HEK293 (cell line): Measurements from ENCODE around the gene C17orf100.

Experiments used
- ZNF416 ChIP-seq: fragments of 450-650 bp; formaldehyde crosslinking; IDR thresholded peaks from 2 replicates; pipeline ENCODE4 v1.5.1; 2016; ENCODE audit warnings: missing biosample characterization, missing genetic modification characterization
- ZNF426 ChIP-seq: fragments of 450-650 bp; formaldehyde crosslinking; IDR thresholded peaks from 2 replicates; pipeline ENCODE4 v1.5.1; 2017; ENCODE audit warnings: missing biosample characterization, missing genetic modification characterization, mild to moderate bottlenecking, inconsistent platforms, moderate library complexity

DNA sequence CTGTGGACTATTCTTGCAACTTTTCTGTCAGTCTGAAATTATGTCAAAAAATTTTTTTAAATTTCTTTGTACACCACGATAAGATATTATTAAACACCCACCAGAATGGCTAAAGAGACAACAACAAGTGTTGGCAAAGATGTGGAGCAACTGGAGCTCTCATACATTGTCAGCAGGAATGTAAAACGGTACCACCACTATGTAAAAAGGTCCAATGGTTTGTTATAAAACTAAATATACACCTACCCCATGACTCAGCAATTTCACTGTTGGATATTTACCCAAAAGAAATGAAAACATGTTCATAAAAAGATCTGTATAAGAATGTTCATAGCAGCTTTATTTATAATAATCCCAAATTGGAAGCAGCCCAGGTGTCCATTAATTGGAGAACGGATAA is 18.3 kb upstream of the C17orf100 start:
- TF ChIP-seq ZNF426 (tag by site-specific recombination) = no peak
- TF ChIP-seq ZNF416 (tag by site-specific recombination) = no peak
